HAP-1 (cell line): Measurements from ENCODE around the gene LAPTM5.

ENCODE experiments used
- DNase-seq, 2 experiments: peaks; one replicate each; pipeline ENCODE4 v3.0.0-alpha.2; 2016 to 2020; ENCODE audit warnings: low spot score in 2 of 2
- H3K27me3 ChIP-seq: fragments of 250-450 bp; sonication (Bioruptor Pico); 2 replicates; pipeline ENCODE4 v1.5.1; 2020; ENCODE audit warnings: low read depth, mild to moderate bottlenecking, moderate library complexity
- H3K36me3 ChIP-seq: fragments of 250-450 bp; sonication (Bioruptor Pico); replicated peaks from 2 replicates; pipeline ENCODE4 v1.5.1; 2020; ENCODE audit warnings: mild to moderate bottlenecking
- H3K4me1 ChIP-seq: fragments of 250-450 bp; sonication (Bioruptor Pico); 2 replicates; pipeline ENCODE4 v1.5.1; 2020; ENCODE audit warnings: mild to moderate bottlenecking
- H3K4me3 ChIP-seq: fragments of 250-450 bp; sonication (Bioruptor Pico); 2 replicates; pipeline ENCODE4 v1.5.1; 2020; ENCODE audit warnings: mild to moderate bottlenecking, moderate library complexity
- H3K9me3 ChIP-seq: fragments of 250-450 bp; sonication (Bioruptor Pico); 2 replicates; pipeline ENCODE4 v1.5.1; 2020; ENCODE audit warnings: mild to moderate bottlenecking, moderate library complexity
- in situ Hi-C: fragments of 300-500 bp; cut with MboI; formaldehyde crosslinking; loops from 3 replicates; pipeline ENCODE4 v1.14.3; 2020; ENCODE audit warnings: low sequenced_read_pairs, inconsistent platforms, mixed read lengths

Gene LAPTM5

DNA sequence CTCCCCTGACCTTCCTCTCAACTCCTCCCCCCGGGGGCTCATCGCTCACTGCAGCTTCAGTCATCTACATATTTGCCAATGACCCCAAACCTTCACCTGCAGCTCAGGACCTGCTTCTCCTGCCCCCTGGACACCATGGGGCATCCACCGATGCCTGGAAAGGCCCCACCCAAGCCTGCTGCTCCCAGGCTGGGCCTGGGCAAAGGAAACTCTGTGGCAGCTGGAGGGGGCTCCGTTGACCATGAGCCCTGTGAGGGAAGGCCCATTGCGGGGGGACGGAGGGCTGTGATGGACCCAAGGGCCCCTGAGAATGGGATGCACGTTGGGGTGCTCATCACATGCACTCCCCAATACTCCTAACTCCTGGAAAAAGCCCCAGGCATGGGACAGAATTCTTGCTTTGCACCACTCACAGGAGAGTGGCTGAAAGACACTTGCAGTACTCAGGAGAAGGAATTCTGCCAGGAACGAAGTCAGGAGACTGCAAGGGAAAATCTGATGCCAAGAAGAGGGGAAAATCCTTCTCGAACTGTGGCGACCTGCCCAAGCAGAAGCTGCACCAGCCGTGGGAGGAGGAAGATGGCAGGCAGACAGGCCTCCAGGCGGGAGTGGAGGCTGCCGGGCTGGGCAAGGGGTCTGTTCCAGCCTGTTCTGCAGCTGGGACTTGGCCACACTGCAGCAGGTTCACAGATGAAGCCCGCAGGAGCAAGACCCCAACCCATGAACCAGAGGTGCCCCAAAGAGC lies 52.6 kb downstream of the LAPTM5 start:
- in situ Hi-C loops = loop anchor here (25.0 kb wide), 1 partner anchor 1818 kb away; no protein-coding TSS in a partner anchor
- no peak overlapping the region for H3K4me3 ChIP-seq

DNA sequence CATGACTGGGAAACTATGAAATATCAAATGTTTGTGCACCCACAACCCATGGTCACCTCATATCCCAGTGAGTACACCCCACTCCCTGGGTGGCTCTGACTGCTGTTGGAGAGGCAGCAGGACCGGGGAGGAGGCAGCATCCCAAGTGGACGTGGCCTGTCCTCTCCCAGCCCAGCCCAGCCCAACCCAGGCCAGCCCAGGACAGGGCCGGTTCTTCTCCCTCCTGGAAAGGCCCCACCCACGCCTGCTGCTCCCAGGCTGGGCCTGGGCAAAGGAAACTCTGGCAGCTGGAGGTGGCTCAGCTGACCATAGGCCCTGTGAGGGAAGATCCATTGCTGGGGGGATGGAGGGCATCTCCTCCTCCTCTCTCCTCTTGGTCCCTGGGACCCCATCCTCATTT lies 53.3 kb downstream of the LAPTM5 start:
- no peaks in the 10 kb centered on the region for H3K9me3 ChIP-seq

More for the DNA sequence above, 52.6 kb downstream of the LAPTM5 start:
- DNase-seq = no peak
- H3K9me3 ChIP-seq = no peaks in the 10 kb centered on the region
- no peaks in the 10 kb centered on the region for H3K36me3 ChIP-seq
- H3K4me1 ChIP-seq = no peaks in the 10 kb centered on the region
- H3K27me3 ChIP-seq = peaks cover 28% of the 10 kb centered on the region

DNA sequence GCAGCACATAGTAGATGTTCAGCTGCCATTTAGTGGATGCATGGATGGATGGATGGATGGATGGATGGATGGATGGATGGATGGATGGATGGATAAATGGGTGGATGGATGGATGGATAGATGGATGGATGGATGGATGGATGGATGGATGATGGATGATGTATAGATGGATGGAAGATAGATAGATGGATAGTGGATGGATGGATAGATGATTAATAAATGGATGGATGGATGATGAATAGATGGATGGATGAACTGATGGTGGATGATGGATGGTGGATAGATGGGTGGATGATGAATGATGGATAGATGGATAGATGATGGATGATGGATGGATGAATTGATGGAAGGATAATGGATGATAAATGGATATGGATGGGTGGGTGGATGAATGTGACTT lies 54.8 kb downstream of the LAPTM5 start:
- Histone ChIP-seq H3K9me3 (no peaks in the 10 kb centered on the region), H3K27me3 (peaks cover 26% of the 10 kb centered on the region), H3K4me3 (no peak overlapping the region), H3K36me3 (no peaks in the 10 kb centered on the region), H3K4me1 (no peaks in the 10 kb centered on the region)
- in situ Hi-C loops = loop anchor here (25.0 kb wide), 1 partner anchor 1816 kb away; no protein-coding TSS in a partner anchor
- DNase-seq = no peak

More for the DNA sequence above, 53.3 kb downstream of the LAPTM5 start:
- Histone ChIP-seq H3K4me1 (no peaks in the 10 kb centered on the region), H3K36me3 (no peaks in the 10 kb centered on the region), H3K27me3 (peaks cover 26% of the 10 kb centered on the region), H3K4me3 (no peak overlapping the region)
- in situ Hi-C loops = loop anchor here (25.0 kb wide), 1 partner anchor 1817 kb away; no protein-coding TSS in a partner anchor
- no peak for DNase-seq

DNA sequence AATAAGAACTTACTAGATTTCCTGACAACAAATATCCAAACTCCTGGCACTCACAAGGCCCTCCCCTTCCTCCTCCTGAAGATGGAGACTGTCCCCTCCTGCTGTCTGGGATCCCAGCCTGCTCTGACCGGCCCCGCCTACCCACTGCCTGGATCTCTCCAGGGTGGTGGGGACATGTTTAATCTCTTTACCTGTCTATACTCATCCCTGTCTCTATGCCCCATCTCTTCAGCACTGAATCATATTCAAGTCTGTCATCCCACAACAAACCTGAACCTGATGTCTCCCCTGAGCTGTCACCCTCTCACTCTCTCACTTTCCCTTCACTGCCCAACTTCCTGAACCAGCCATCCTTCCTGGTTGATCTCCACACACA lies 56.3 kb downstream of the LAPTM5 start:
- Histone ChIP-seq H3K4me3 (no peak overlapping the region), H3K27me3 (peaks cover 13% of the 10 kb centered on the region), H3K36me3 (no peaks in the 10 kb centered on the region), H3K4me1 (no peaks in the 10 kb centered on the region), H3K9me3 (no peaks in the 10 kb centered on the region)
- DNase-seq = no peak
- in situ Hi-C loops = loop anchor here (25.0 kb wide), 1 partner anchor 1814 kb away; no protein-coding TSS in a partner anchor

DNA sequence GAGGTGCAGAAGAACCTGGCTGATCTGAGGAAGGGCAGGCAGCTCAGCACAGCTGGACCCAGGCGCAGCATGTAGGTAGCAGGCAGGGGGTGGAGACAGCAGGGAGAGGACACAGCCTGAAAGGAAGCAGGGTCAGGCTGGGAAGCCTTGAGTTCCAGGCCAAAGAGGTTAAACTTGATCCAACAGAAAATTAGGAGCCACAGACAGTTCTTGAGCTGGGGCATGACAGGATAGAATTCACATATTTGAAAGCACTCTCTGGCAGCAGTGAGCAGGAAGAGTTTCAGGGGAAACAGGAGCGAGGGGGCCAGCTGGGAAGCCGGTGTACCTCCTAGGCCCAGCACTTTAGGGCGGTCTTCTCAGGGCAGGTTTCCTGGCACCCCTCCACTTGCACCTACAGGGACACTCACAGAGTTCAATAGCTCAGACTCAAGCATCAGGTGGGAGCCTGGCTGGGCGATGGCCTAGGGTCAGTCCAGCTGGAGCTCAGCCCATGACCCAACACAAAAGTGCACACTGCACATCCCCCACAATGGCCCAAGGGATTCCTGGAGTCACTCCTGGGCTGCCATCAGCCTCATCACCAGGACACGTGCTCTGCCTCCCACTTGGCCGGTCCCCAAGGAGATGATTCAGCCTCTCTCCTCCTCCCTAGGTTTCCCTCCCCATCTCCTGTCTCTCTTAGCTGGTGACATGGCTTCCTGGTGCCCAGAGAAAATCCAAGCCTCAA lies 56.9 kb downstream of the LAPTM5 start:
- H3K4me3 ChIP-seq = no peak overlapping the region
- H3K27me3 ChIP-seq = peaks cover 11% of the 10 kb centered on the region
- no peaks in the 10 kb centered on the region for H3K9me3 ChIP-seq
- no peak for DNase-seq
- no peaks in the 10 kb centered on the region for H3K4me1 ChIP-seq
- in situ Hi-C loops = loop anchor here (25.0 kb wide), 1 partner anchor 1813 kb away; no protein-coding TSS in a partner anchor
- no peaks in the 10 kb centered on the region for H3K36me3 ChIP-seq

DNA sequence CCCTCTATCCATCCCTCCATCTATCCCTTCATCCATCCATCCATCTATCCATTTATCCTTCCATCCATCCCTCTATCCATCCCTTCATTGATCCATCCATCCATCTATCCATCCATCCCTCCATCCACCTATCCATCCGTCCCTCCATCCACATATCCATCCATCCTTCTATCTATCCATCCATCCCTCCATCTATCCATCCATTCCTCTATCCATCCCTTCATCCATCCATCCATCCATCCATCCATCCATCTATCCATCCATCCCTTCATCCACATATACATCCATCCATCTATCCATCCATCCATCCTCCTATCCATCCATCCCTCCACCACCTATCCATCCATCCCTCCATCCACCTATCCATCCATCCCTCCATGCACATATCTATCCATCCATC lies 57.8 kb downstream of the LAPTM5 start:
- no peaks in the 10 kb centered on the region for H3K9me3 ChIP-seq

DNA sequence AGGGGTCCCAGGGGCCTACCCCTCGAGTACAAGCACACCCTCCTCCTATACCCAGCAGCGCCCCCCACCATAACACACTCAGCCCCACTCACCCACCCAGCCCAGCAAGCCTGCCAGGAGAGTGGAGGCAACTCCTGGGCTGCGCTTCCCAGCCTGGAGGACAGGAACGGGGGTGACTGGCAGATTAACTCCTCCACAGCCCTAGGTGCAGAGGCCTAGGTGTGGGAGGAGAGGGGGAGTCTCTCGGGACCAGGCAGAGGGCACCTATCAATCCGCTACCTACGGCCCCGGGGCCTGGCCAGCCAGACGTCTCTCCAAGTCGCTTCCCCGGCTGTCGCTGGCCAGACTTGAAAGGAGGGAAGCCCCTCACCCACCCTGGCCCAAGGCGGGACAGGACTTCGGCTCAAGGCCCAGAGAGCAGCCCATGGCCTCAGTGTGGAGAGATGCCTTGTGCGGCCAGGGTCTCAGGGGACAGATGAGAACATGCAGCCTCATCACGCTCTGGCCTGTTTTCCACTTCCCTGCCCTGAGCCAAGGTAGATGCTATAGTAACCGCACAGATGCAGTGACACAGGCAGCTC lies 59.1 kb downstream of the LAPTM5 start:
- Histone ChIP-seq H3K4me3 (no peak overlapping the region), H3K9me3 (no peaks in the 10 kb centered on the region), H3K36me3 (no peaks in the 10 kb centered on the region), H3K27me3 (peaks cover 5% of the 10 kb centered on the region; the same call in 1 of the 2 replicates), H3K4me1 (no peaks in the 10 kb centered on the region)
- in situ Hi-C loops = no loop called here
- no peak for DNase-seq

More for the DNA sequence above, 57.8 kb downstream of the LAPTM5 start:
- DNase-seq = no peak
- in situ Hi-C loops = loop anchor here (25.0 kb wide), 1 partner anchor 1812 kb away; no protein-coding TSS in a partner anchor
- Histone ChIP-seq H3K27me3 (0 out of 2 replicates have a peak, but pooled peaks cover 5% of the 10 kb centered on the region), H3K4me1 (no peaks in the 10 kb centered on the region), H3K4me3 (no peak overlapping the region), H3K36me3 (no peaks in the 10 kb centered on the region)

DNA sequence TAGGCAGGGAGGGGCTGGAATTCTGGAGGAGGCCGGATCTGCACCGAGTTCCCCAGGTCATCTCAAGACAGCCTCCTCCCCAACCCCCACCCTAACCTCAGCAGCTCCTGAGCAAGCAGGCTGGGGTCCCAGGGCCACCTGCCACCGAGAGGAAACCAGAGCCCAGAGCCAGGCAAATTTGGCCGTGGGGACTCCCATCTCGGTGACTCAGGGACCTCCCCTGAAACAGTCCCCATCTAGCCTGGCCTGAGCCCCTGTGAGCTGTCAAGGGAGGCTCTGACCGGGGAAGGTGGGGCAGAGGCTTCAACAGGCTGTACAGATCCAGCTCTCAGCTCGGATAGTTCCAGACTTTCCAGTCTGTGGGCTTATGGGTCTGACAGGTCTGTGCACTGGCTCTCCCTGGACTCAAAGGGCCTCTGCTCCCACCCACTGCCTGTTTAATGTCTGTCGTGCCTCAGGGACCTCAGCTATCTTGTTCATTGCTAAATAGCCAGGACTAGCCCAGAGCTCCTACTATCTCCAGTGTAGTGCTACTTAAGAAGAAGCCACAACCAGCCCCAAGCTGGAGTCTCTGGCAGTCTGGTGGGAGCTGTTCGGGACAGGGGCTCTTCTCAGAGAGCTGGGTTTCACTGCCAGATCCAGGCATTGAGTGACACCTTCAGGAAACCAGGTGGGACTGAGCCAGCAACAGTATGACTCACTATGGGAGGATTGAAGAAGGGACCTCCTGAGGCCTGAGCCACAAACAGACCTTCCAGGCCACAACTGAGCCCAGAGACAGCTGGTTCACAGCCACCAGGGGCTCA lies 59.8 kb downstream of the LAPTM5 start:
- Histone ChIP-seq H3K4me1 (no peaks in the 10 kb centered on the region), H3K36me3 (no peaks in the 10 kb centered on the region), H3K27me3 (peaks cover 2% of the 10 kb centered on the region; the same call in 1 of the 2 replicates), H3K4me3 (no peak overlapping the region), H3K9me3 (no peaks in the 10 kb centered on the region)
- in situ Hi-C loops = no loop called here
- no peak for DNase-seq

DNA sequence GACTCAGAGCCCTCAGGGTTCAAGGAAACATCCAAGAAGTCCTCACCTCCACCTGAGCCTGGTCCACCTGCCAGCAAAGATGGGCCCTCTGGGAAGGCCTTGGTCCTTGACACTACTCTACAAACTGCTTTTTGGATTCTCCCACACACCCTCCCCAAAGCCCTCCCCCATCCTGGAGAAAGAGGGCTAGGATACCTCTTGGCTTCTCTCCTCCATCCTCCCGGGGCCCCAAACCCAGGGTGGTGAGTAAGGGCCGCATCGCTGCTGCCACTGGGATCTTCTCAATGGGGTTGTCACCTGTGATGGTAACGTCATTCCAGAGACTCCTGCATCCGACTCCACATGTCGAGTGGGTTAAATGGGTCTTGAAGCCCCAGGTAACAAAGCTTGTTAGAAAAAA lies 60.7 kb downstream of the LAPTM5 start:
- H3K27me3 ChIP-seq = no peaks in the 10 kb centered on the region; the same call in 1 of the 2 replicates
- no peaks in the 10 kb centered on the region for H3K9me3 ChIP-seq
- H3K4me3 ChIP-seq = no peak overlapping the region
- H3K36me3 ChIP-seq = no peaks in the 10 kb centered on the region
- in situ Hi-C loops = no loop called here
- DNase-seq = no peak
- no peaks in the 10 kb centered on the region for H3K4me1 ChIP-seq

DNA sequence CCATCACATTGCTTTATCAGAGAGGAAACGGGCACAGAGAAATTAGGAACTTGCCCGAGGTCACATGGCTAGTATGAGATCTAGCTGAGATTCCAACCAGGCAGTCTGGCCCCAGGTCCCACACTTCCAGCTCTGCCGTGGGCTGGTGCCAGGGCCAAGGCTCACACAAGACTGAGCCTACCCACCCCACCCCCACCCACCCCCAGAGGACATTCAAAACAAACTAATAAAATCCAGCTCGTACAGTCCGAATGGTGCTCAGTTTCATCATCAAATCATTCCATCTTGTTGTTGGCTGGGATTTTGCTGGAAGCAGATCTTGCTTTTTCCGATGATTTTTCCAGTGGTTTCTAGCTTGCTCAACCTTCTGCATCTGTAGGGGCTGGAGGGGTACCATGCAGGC lies 62.1 kb downstream of the LAPTM5 start:
- no peaks in the 10 kb centered on the region for H3K9me3 ChIP-seq
- no peaks in the 10 kb centered on the region for H3K4me1 ChIP-seq
- no peaks in the 10 kb centered on the region; the same call in 1 of the 2 replicates for H3K27me3 ChIP-seq
- H3K36me3 ChIP-seq = no peaks in the 10 kb centered on the region
- DNase-seq = no peak
- in situ Hi-C loops = no loop called here
- no peak overlapping the region for H3K4me3 ChIP-seq

DNA sequence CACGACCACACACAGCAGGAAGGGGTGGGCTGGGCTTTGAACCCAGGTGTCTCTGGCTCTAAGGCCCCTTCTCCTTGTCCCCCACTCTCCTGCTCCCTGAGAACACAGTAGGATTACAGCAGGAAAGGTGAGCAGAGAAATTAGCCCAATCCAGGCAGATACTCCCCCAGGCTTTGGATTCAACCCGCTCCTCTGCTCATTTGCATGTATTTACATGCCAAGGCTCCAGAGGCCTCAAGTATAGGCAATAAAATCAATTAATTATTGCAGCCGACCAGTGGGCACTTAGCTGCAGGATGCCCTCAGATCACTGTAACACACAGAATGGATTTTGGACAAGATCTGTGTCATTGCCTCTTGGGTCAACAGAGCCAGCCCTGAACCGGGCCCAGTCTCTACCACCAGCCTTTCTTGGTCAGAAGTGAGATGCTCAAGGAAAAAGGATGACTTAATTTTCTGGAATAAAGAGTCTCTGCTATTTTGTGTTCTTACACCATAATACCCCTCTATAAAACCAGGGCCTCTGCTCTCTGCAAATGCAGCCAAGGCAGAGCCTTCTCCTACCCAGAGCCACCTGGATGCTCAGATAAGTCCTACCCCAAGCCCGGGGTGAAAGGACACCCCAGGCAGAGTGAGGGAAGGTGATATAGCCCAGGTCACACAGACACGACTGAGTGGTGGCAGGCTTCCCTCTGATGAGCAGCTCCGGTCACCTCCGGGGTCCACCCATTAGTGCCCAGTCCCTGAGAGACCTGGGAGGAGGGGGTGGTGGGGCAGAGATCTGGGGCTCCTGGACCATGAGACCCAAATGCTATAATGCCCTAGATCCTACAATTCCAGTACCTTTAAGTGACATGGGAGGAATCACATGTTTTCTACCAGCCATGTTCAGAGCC lies 63.0 kb downstream of the LAPTM5 start:
- Histone ChIP-seq H3K9me3 (no peaks in the 10 kb centered on the region), H3K27me3 (no peaks in the 10 kb centered on the region; the same call in 1 of the 2 replicates)
- in situ Hi-C loops = no loop called here

DNA sequence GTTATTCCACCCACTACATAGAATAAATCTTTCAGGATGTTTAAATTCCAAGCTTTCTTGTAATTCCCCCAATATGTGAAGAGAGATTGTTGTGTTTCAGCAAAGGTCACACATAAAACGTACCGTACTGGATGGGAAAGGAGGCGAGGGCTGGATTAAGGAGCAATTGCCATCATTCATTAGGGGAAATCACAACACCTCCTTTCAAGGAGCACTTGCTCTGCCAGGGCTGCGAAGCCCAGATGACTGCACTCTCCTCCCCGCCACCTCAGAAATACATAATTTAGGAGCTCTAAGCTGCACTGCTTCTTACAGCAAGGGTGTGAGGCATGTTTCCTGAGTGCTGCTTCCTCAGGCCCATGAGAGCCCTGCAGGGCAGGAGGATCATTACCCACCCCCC lies 63.8 kb downstream of the LAPTM5 start:
- Histone ChIP-seq H3K36me3 (no peaks in the 10 kb centered on the region), H3K4me3 (no peak overlapping the region), H3K4me1 (no peaks in the 10 kb centered on the region), H3K9me3 (no peaks in the 10 kb centered on the region), H3K27me3 (no peaks in the 10 kb centered on the region; the same call in 1 of the 2 replicates)
- in situ Hi-C loops = no loop called here
- DNase-seq = no peak

More for the DNA sequence above, 63.0 kb downstream of the LAPTM5 start:
- no peaks in the 10 kb centered on the region for H3K4me1 ChIP-seq
- DNase-seq = no peak
- no peaks in the 10 kb centered on the region for H3K36me3 ChIP-seq
- no peak overlapping the region for H3K4me3 ChIP-seq
